Loucy (cell line): ENCODE measurements around the gene COPS6.

Source experiments
- H2AFZ ChIP-seq: fragments of 200-600 bp; sonication (generic); 2 replicates; pipeline ENCODE4 v1.6.0; 2016; ENCODE audit warnings: antibody characterized with exemption, mild to moderate bottlenecking, low read length, moderate library complexity
- H3F3A ChIP-seq: fragments of 200-600 bp; 2 replicates; pipeline ENCODE4 v1.6.0; 2016; ENCODE audit warnings: antibody characterized with exemption, low read depth, mild to moderate bottlenecking
- H3K27me3 ChIP-seq: fragments of 200-600 bp; sonication (generic); 2 replicates; pipeline ENCODE4 v1.6.1; 2014; ENCODE audit warnings: low read length, mild to moderate bottlenecking; ENCODE audit not compliant: insufficient read depth, poor library complexity, severe bottlenecking
- H3K36me3 ChIP-seq: fragments of 200-600 bp; sonication (generic); 2 replicates; pipeline ENCODE4 v1.6.1; 2016; ENCODE audit warnings: low read length; ENCODE audit not compliant: insufficient read depth
- H3K4me1 ChIP-seq: fragments of 200-600 bp; sonication (generic); 2 replicates; pipeline ENCODE4 v1.5.1; 2014; ENCODE audit warnings: low read length, mild to moderate bottlenecking; ENCODE audit not compliant: insufficient read depth, poor library complexity, severe bottlenecking
- H3K4me2 ChIP-seq: fragments of 200-600 bp; sonication (generic); 2 replicates; pipeline ENCODE4 v1.6.0; 2014; ENCODE audit warnings: antibody characterized with exemption, low read length, low read depth, mild to moderate bottlenecking; ENCODE audit not compliant: poor library complexity, severe bottlenecking
- H3K4me3 ChIP-seq: fragments of 200-600 bp; sonication (generic); 2 replicates; pipeline ENCODE4 v1.5.1; 2014; ENCODE audit warnings: low read length, mild to moderate bottlenecking, mixed read lengths; ENCODE audit not compliant: poor library complexity, severe bottlenecking
- H3K79me2 ChIP-seq: fragments of 200-600 bp; sonication (generic); 2 replicates; pipeline ENCODE4 v1.6.1; 2014; ENCODE audit warnings: low read length; ENCODE audit not compliant: insufficient read depth
- H3K9ac ChIP-seq: fragments of 200-600 bp; sonication (generic); 2 replicates; pipeline ENCODE4 v1.6.0; 2014; ENCODE audit warnings: mild to moderate bottlenecking, low read depth, low read length, moderate library complexity; ENCODE audit not compliant: poor library complexity, severe bottlenecking
- H3K9me2 ChIP-seq: fragments of 200-600 bp; sonication (generic); replicated peaks from 2 replicates; pipeline ENCODE4 v1.6.1; 2016; ENCODE audit warnings: low read depth, low read length, mixed read lengths
- H3K9me3 ChIP-seq: fragments of 200-600 bp; sonication (generic); 2 replicates; pipeline ENCODE4 v1.6.1; 2014; ENCODE audit warnings: mild to moderate bottlenecking, antibody characterized with exemption, low read length, low read depth; ENCODE audit not compliant: insufficient read depth
- H4K20me1 ChIP-seq: fragments of 200-600 bp; sonication (generic); 2 replicates; pipeline ENCODE4 v1.6.0; 2014; ENCODE audit warnings: antibody characterized with exemption, low read length, mild to moderate bottlenecking; ENCODE audit not compliant: insufficient read depth, poor library complexity, severe bottlenecking
- EZH2phosphoT487 ChIP-seq: fragments of 200-600 bp; IDR thresholded peaks from 2 replicates; pipeline ENCODE4 v1.6.1; 2018; ENCODE audit warnings: antibody characterized with exemption, mild to moderate bottlenecking, moderate library complexity, borderline replicate concordance
- TF ChIP-seq, protein P1 (sequence below): fragments of 200-600 bp; sonication (generic); conservative IDR thresholded peaks from 2 replicates; pipeline ENCODE4 v1.5.1; 2014; ENCODE audit warnings: mild to moderate bottlenecking, antibody characterized with exemption, low read length

Gene COPS6

DNA sequence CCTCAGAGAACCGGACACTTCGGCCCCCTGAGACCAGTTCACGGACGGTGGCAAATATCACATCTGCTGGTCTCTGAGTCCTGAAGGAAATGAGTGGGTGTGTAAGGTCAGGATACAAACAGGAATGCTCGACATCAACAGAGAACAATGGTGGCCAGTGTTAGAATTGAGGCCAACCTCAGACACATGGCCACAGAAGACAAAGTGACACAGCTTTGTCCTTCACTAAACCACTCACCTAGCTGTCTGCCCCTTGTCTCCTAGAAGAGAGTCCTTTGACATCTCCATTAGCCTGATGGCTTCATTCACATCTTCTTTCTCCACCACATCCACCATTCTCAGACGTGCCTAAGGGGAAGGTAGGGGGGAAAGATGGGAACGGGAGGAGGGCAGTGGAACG, 4.3 kb downstream of the COPS6 start:
- Histone ChIP-seq H3K79me2 (peaks cover 75% of the 10 kb centered on the region), H2AFZ (no peak overlapping the region), H3K9me2 (no peaks in the 10 kb centered on the region), H3K27me3 (no peaks in the 10 kb centered on the region), H3K4me1 (peaks cover 22% of the 10 kb centered on the region), H3K9me3 (no peaks in the 10 kb centered on the region), H3K4me3 (no peak overlapping the region), H3K36me3 (peaks cover 73% of the 10 kb centered on the region), H3K9ac (no peak overlapping the region), H3F3A (peaks cover 26% of the 10 kb centered on the region; the same call in 1 of the 2 replicates), H4K20me1 (peaks cover 62% of the 10 kb centered on the region), H3K4me2 (no peak overlapping the region)
- TF ChIP-seq EZH2phosphoT487, result no peak
- TF ChIP-seq, protein P1, sequence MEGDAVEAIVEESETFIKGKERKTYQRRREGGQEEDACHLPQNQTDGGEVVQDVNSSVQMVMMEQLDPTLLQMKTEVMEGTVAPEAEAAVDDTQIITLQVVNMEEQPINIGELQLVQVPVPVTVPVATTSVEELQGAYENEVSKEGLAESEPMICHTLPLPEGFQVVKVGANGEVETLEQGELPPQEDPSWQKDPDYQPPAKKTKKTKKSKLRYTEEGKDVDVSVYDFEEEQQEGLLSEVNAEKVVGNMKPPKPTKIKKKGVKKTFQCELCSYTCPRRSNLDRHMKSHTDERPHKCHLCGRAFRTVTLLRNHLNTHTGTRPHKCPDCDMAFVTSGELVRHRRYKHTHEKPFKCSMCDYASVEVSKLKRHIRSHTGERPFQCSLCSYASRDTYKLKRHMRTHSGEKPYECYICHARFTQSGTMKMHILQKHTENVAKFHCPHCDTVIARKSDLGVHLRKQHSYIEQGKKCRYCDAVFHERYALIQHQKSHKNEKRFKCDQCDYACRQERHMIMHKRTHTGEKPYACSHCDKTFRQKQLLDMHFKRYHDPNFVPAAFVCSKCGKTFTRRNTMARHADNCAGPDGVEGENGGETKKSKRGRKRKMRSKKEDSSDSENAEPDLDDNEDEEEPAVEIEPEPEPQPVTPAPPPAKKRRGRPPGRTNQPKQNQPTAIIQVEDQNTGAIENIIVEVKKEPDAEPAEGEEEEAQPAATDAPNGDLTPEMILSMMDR, result no peak

DNA sequence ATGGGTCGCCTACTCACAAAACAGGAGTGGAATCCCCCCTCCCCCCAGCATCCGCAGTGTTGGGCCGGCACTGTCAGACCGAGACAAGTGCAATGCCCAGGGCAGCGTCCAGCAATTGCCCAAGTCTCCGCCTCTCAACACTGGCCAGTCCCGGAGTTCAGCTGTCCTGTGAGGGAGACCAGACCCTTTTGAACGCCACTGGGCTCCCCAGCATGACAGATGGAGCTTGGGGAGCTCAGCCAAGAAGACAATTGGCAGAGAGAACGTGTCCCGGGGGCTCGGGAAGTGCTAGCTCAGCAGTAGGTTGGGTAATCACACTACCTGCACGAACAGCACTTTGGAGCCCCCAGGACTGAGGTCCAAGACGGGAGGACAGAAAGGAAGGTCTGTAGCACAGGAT, 4.7 kb downstream of the COPS6 start:
- Histone ChIP-seq H3K4me3 (no peak overlapping the region), H3F3A (peaks cover 26% of the 10 kb centered on the region; the same call in 1 of the 2 replicates), H4K20me1 (peaks cover 67% of the 10 kb centered on the region), H2AFZ (no peak overlapping the region), H3K4me1 (peaks cover 21% of the 10 kb centered on the region), H3K9me3 (no peaks in the 10 kb centered on the region), H3K4me2 (no peak overlapping the region), H3K36me3 (peaks cover 78% of the 10 kb centered on the region), H3K79me2 (peaks cover 75% of the 10 kb centered on the region), H3K27me3 (no peaks in the 10 kb centered on the region), H3K9me2 (no peaks in the 10 kb centered on the region), H3K9ac (no peak overlapping the region)
- TF ChIP-seq, protein P1, result no peak
- TF ChIP-seq EZH2phosphoT487, result no peak

DNA sequence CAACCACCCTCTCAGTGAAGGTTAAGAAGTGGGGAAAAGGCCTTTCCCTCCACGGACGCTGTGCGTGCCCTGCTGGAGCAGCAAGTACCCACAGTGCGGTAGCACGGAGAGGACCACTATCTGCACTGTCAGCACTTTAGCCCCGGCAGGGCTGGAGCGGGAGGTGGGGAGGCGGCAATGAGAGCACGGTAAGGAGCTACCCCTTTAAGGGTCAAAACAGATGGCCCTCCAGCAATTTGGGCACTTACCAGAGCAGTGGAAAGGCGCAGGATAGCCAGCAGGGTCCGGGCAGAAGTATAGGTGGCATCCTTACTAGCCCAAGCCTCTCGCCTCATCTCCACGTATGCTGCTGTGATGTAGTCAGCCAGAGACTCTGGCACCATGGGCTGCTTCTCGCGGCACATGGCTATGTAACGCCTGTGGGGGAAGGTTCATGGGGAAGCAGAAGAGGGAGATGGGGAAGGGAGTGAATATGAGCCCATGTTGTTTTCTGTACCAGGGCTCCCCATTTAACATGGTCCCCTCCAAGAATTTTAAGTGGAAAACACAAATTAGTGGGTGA, 5.2 kb downstream of the COPS6 start:
- peaks cover 83% of the 10 kb centered on the region for H3K36me3 ChIP-seq
- peaks cover 22% of the 10 kb centered on the region for H3K4me1 ChIP-seq
- peaks cover 72% of the 10 kb centered on the region for H4K20me1 ChIP-seq
- TF ChIP-seq, protein P1, result no peak
- TF ChIP-seq EZH2phosphoT487, result no peak
- H3K9me3 ChIP-seq, result no peaks in the 10 kb centered on the region
- no peak overlapping the region for H2AFZ ChIP-seq
- H3K4me2 ChIP-seq, result no peak overlapping the region
- peaks cover 26% of the 10 kb centered on the region; the same call in 1 of the 2 replicates for H3F3A ChIP-seq
- no peaks in the 10 kb centered on the region for H3K9me2 ChIP-seq
- no peak overlapping the region for H3K4me3 ChIP-seq
- no peaks in the 10 kb centered on the region for H3K27me3 ChIP-seq
- peaks cover 76% of the 10 kb centered on the region for H3K79me2 ChIP-seq
- no peak overlapping the region for H3K9ac ChIP-seq
